ENCODE data around the gene PITX1.

Gene PITX1

GRCh38 chr5:135026645-135027265, 7.3 kb downstream of the PITX1 start:
- no peak for TF ChIP-seq ZNF70 (CRISPR knock-in tag; IDR thresholded peaks at IDR 0.05)
- TF ChIP-seq ZFP30 (CRISPR knock-in tag; IDR thresholded peaks at IDR 0.05), result no peak
- no peak for TF ChIP-seq TOX (CRISPR knock-in tag; IDR thresholded peaks at IDR 0.05; ENCODE audit: borderline replicate concordance)
- no peak for TF ChIP-seq SNAI2 (CRISPR knock-in tag; IDR thresholded peaks at IDR 0.05)
- no peak for TF ChIP-seq CSRNP3 (CRISPR knock-in tag; IDR thresholded peaks at IDR 0.05)
- ATAC-seq, result no peak

DNA sequence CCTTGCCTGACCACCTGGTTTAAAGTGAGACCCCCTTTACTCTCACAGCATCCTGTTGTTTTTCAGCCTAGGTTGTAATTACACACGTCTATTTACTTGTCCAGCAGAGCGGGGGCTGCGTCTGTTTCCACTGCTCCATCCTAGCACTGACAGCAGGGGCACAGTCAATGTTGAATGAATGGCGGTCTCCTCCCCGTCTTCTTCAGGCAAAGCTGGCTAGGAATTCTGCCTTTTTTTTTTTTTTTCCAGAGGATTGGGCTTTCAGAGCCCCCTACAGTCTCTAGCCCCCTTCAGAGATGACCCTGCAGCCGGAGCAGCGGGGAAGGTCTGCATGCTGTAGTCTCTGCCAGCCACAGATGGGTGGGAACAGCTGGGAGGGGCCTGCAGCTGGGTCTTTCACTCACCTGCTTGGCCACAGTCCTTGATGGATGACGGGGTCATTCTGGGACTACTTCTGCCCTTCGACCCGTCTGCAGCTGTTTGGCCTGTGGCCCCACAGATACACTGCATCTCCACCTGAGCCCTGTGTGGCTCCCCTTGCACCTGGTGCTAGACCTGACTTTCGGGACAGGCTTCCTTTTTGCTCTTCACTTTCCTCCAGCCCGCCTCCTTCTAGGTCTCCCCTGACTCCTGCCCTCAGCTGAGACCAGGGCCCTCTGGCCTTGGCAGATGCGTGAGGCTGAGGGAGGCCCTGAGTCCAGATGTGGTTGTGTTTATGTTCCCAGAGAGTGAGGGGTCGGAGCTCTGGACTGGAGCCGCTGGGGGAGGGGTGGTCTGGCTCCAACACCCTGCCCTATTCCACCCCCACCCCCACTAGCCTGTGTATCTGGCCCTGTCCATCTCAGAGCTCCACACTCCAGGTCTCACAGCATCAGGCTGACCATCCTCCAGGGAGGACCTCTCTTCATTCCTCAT, 8.0 kb downstream of the PITX1 start:
- ATAC-seq, result no peak
- TF ChIP-seq ZNF70 (CRISPR knock-in tag; IDR thresholded peaks at IDR 0.05), result no peak
- TF ChIP-seq ESRRG (CRISPR knock-in tag; IDR thresholded peaks at IDR 0.05), result no peak
- TF ChIP-seq GLIS3 (CRISPR knock-in tag; IDR thresholded peaks at IDR 0.05), result no peak
- no peak for TF ChIP-seq ZFP3 (CRISPR knock-in tag; IDR thresholded peaks at IDR 0.05)
- TF ChIP-seq, protein P1, sequence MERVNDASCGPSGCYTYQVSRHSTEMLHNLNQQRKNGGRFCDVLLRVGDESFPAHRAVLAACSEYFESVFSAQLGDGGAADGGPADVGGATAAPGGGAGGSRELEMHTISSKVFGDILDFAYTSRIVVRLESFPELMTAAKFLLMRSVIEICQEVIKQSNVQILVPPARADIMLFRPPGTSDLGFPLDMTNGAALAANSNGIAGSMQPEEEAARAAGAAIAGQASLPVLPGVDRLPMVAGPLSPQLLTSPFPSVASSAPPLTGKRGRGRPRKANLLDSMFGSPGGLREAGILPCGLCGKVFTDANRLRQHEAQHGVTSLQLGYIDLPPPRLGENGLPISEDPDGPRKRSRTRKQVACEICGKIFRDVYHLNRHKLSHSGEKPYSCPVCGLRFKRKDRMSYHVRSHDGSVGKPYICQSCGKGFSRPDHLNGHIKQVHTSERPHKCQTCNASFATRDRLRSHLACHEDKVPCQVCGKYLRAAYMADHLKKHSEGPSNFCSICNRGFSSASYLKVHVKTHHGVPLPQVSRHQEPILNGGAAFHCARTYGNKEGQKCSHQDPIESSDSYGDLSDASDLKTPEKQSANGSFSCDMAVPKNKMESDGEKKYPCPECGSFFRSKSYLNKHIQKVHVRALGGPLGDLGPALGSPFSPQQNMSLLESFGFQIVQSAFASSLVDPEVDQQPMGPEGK (CRISPR knock-in tag; IDR thresholded peaks at IDR 0.05; ENCODE audit: borderline replicate concordance), result no peak

GRCh38 chr5:135024956-135025729, 8.9 kb downstream of the PITX1 start:
- no peak for TF ChIP-seq ZFP3 (CRISPR knock-in tag; IDR thresholded peaks at IDR 0.05)
- TF ChIP-seq, protein P1 (CRISPR knock-in tag; IDR thresholded peaks at IDR 0.05; ENCODE audit: borderline replicate concordance), result no peak
- TF ChIP-seq CREB5 (CRISPR knock-in tag; IDR thresholded peaks at IDR 0.05; ENCODE audit: low read depth), result no peak
- TF ChIP-seq TOX (CRISPR knock-in tag; IDR thresholded peaks at IDR 0.05; ENCODE audit: borderline replicate concordance), result no peak
- no peak for TF ChIP-seq CSRNP3 (CRISPR knock-in tag; IDR thresholded peaks at IDR 0.05)
- no peak for TF ChIP-seq PPARA (CRISPR knock-in tag; IDR thresholded peaks at IDR 0.05; ENCODE audit: borderline replicate concordance)
- no peak for TF ChIP-seq RARB (CRISPR knock-in tag; IDR thresholded peaks at IDR 0.05)
- TF ChIP-seq BACH2 (CRISPR knock-in tag; IDR thresholded peaks at IDR 0.05; ENCODE audit: borderline replicate concordance), result no peak
- no peak for TF ChIP-seq ZNF8 (CRISPR knock-in tag; IDR thresholded peaks at IDR 0.05)
- TF ChIP-seq SNAI2 (CRISPR knock-in tag; IDR thresholded peaks at IDR 0.05), result no peak
- TF ChIP-seq TSHZ2 (CRISPR knock-in tag; IDR thresholded peaks at IDR 0.05), result no peak
- TF ChIP-seq TCF4 (CRISPR knock-in tag; IDR thresholded peaks at IDR 0.05; ENCODE audit: borderline replicate concordance), result no peak
- TF ChIP-seq ZC3H10 (CRISPR knock-in tag; IDR thresholded peaks at IDR 0.05), result no peak
- no peak for ATAC-seq
